H9 (cell line): ENCODE results near the gene TUBA3E. TPM values are rescaled to one million over a fixed set of nuclear protein-coding genes. Genes with fewer than 3 reads are reported as not detected.

Source experiments
- DNase-seq: peaks from one replicate; pipeline ENCODE4 v3.0.0-alpha.2; 2017
- H2AFZ ChIP-seq: one replicate; pipeline ENCODE4 v1.6.1; 2013; ENCODE audit warnings: mild to moderate bottlenecking, low read length, control low read depth, moderate library complexity
- H2AK5ac ChIP-seq: 2 replicates; pipeline ENCODE4 v1.6.1; 2013; ENCODE audit warnings: low read length, control low read depth, mixed read lengths; ENCODE audit not compliant: insufficient read length
- H2BK120ac ChIP-seq: one replicate; pipeline ENCODE4 v1.6.1; 2013; ENCODE audit warnings: low read depth, mild to moderate bottlenecking, low read length, control low read depth, inconsistent platforms; ENCODE audit not compliant: poor library complexity, severe bottlenecking
- H2BK12ac ChIP-seq: 2 replicates; pipeline ENCODE4 v1.6.1; 2013; ENCODE audit warnings: low read length, control low read depth, mixed read lengths, low read depth; ENCODE audit not compliant: insufficient read length
- H2BK15ac ChIP-seq: 2 replicates; pipeline ENCODE4 v1.6.1; 2013; ENCODE audit warnings: low read depth, low read length, control low read depth
- H2BK20ac ChIP-seq: one replicate; pipeline ENCODE4 v1.6.1; 2013; ENCODE audit warnings: low read depth, mild to moderate bottlenecking, low read length, control low read depth, inconsistent platforms; ENCODE audit not compliant: poor library complexity, severe bottlenecking
- H2BK5ac ChIP-seq: 2 replicates; pipeline ENCODE4 v1.6.1; 2013; ENCODE audit warnings: low read length, control low read depth, mixed read lengths; ENCODE audit not compliant: insufficient read length
- H3K14ac ChIP-seq: 2 replicates; pipeline ENCODE4 v1.6.1; 2013; ENCODE audit warnings: low read length, control low read depth; ENCODE audit not compliant: insufficient read depth
- H3K18ac ChIP-seq: 2 replicates; pipeline ENCODE4 v1.6.1; 2013; ENCODE audit warnings: low read depth, mild to moderate bottlenecking, mixed read lengths, low read length, control low read depth; ENCODE audit not compliant: insufficient read length
- H3K23ac ChIP-seq: 2 replicates; pipeline ENCODE4 v1.6.1; 2013; ENCODE audit warnings: low read length, control low read depth, mixed read lengths, low read depth; ENCODE audit not compliant: insufficient read length
- H3K23me2 ChIP-seq: 2 replicates; pipeline ENCODE4 v1.6.1; 2013; ENCODE audit warnings: low read depth, mild to moderate bottlenecking, mixed read lengths, low read length, control low read depth; ENCODE audit not compliant: insufficient read length, poor library complexity, severe bottlenecking
- H3K27ac ChIP-seq: 2 replicates; pipeline ENCODE4 v1.5.1; 2013; ENCODE audit warnings: low read length, control low read depth, mixed read lengths, low read depth; ENCODE audit not compliant: insufficient read length
- H3K27me3 ChIP-seq: 2 replicates; pipeline ENCODE4 v1.6.1; 2013; ENCODE audit warnings: low read length, control low read depth, inconsistent platforms; ENCODE audit not compliant: insufficient read depth
- H3K4ac ChIP-seq: 2 replicates; pipeline ENCODE4 v1.6.1; 2013; ENCODE audit warnings: low read depth, mild to moderate bottlenecking, control low read depth, inconsistent platforms, low read length, moderate library complexity
- H3K4me1 ChIP-seq: 2 replicates; pipeline ENCODE4 v1.6.1; 2013; ENCODE audit warnings: low read length, control low read depth, inconsistent platforms; ENCODE audit not compliant: insufficient read depth
- H3K4me2 ChIP-seq: 2 replicates; pipeline ENCODE4 v1.6.1; 2013; ENCODE audit warnings: low read length, control low read depth, mixed read lengths; ENCODE audit not compliant: insufficient read length, insufficient read depth
- H3K56ac ChIP-seq: 2 replicates; pipeline ENCODE4 v1.6.1; 2013; ENCODE audit warnings: low read depth, mild to moderate bottlenecking, mixed read lengths, low read length, control low read depth; ENCODE audit not compliant: insufficient read length
- H3K79me1 ChIP-seq: 2 replicates; pipeline ENCODE4 v1.6.1; 2013; ENCODE audit warnings: low read depth, mild to moderate bottlenecking, moderate library complexity, low read length, control low read depth, inconsistent platforms; ENCODE audit not compliant: insufficient read depth, poor library complexity, severe bottlenecking
- H3K79me2 ChIP-seq: 2 replicates; pipeline ENCODE4 v1.6.1; 2013; ENCODE audit warnings: low read length, control low read depth, inconsistent platforms; ENCODE audit not compliant: insufficient read depth
- H3K9ac ChIP-seq: 2 replicates; pipeline ENCODE4 v1.6.1; 2013; ENCODE audit warnings: low read length, control low read depth, mixed read lengths; ENCODE audit not compliant: insufficient read length; ENCODE audit errors: extremely low read depth
- H3K9me3 ChIP-seq: one replicate; pipeline ENCODE4 v1.6.1; 2013; ENCODE audit warnings: low read depth, low read length, inconsistent platforms; ENCODE audit not compliant: control insufficient read depth
- H3T11ph ChIP-seq: one replicate; pipeline ENCODE4 v1.6.1; 2013; ENCODE audit warnings: mild to moderate bottlenecking, low read length, control low read depth, inconsistent platforms
- H4K20me1 ChIP-seq: one replicate; pipeline ENCODE4 v1.6.1; 2013; ENCODE audit not compliant: control insufficient read depth, insufficient read length, insufficient read depth
- H4K5ac ChIP-seq: 2 replicates; pipeline ENCODE4 v1.6.1; 2013; ENCODE audit warnings: low read depth, mild to moderate bottlenecking, mixed read lengths, low read length, control low read depth; ENCODE audit not compliant: insufficient read length
- H4K8ac ChIP-seq: replicated peaks from 2 replicates; pipeline ENCODE4 v1.6.1; 2013; ENCODE audit warnings: low read length, control low read depth, mixed read lengths, low read depth; ENCODE audit not compliant: insufficient read length
- H4K91ac ChIP-seq: 2 replicates; pipeline ENCODE4 v1.6.1; 2013; ENCODE audit warnings: low read depth, mild to moderate bottlenecking, moderate library complexity, mixed read lengths, low read length, control low read depth; ENCODE audit not compliant: insufficient read length
- H3K27ac Mint-ChIP-seq, 3 experiments: 2 replicates in 2 of 3; 3 replicates in 1 of 3; pipeline ENCODE4 v1.8.0; 2020 to 2021; ENCODE audit warnings: mixed read lengths in 3 of 3, mild to moderate bottlenecking in 1 of 3, moderate library complexity in 1 of 3
- H3K27me3 Mint-ChIP-seq: 2 replicates; pipeline ENCODE4 v1.8.0; 2021; ENCODE audit warnings: low read depth, mild to moderate bottlenecking, moderate library complexity, mixed read lengths
- H3K36me3 Mint-ChIP-seq, 3 experiments: 2 replicates in 2 of 3; 3 replicates in 1 of 3; pipeline ENCODE4 v1.8.0; 2020 to 2021; ENCODE audit warnings: low read depth in 3 of 3, mixed read lengths in 3 of 3; ENCODE audit not compliant: insufficient read depth in 1 of 3
- H3K4me1 Mint-ChIP-seq, 2 experiments: 2 replicates each; pipeline ENCODE4 v1.8.0; 2020; ENCODE audit warnings: mixed read lengths in 2 of 2
- H3K4me3 Mint-ChIP-seq, 2 experiments: 2 replicates in 1 of 2; 3 replicates in 1 of 2; pipeline ENCODE4 v1.8.0; 2020 to 2021; ENCODE audit warnings: mild to moderate bottlenecking in 2 of 2, mixed read lengths in 2 of 2, moderate library complexity in 1 of 2
- H3K9me3 Mint-ChIP-seq, 2 experiments: 2 replicates in 1 of 2; 3 replicates in 1 of 2; pipeline ENCODE4 v1.8.0; 2020; ENCODE audit warnings: mild to moderate bottlenecking in 2 of 2, mixed read lengths in 2 of 2, moderate library complexity in 1 of 2
- CTCF ChIP-seq: fragments of 200-600 bp; sonication (generic); conservative IDR thresholded peaks from 3 replicates; pipeline ENCODE4 v1.8.0; 2021; ENCODE audit warnings: antibody characterized with exemption, mild to moderate bottlenecking
- WGBS: extraction: QIAGEN DNeasy Blood & Tissue Kit; methylation state at CpG from one replicate; pipeline ENCODE4 v1.1.7; 2013; ENCODE audit warnings: missing lambda C conversion rate, low lambda C conversion rate, mixed read lengths; ENCODE audit not compliant: insufficient read length; ENCODE audit errors: extremely low coverage; 5-methylcytosine and 5-hydroxymethylcytosine counted together
- long read RNA-seq: library from polyadenylated mRNA; unstranded; transcript quantifications from one replicate; pipeline ENCODE4 v2.0.0, GENCODE V29; 2020
- total RNA-seq: library from RNA; stranded (reverse); gene quantifications from 2 replicates; pipeline ENCODE4 v1.2.1, GENCODE V29; 2021

TUBA3E gene
- total RNA-seq, result 0.13 and 0.26 TPM in 2 replicates
- long read RNA-seq, partial matches to known transcripts, result 0 of 1 reads
- long read RNA-seq, other reads (novel, unspliced or antisense), result 0 of 1 reads

DNA sequence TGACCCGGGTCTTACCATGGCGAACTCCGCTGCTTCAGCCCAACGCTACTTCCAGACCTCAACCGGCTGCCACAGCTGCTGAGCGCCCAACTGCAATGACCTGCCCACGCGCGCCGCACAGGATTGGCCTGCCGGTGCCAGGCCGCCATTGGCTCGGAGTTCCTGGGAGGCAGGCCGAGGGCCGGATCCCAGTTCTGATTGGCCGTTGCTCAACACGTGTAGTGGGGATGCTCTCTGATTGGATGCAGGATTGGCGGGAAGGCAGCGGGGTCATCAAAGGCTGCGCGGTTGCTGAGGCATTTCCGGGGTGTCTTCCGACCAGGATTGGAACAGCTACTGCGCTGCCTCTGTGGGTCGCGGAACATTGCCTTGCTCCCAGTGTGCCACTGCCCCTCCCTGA, at the start of gene TUBA3E:
Gene TUBA3E (minus strand): TSS at position 97 of the 400 bp plus-strand sequence. CDS start 79 bp downstream, at position 18.
- Histone ChIP-seq H2BK15ac (no peak within 1 kb of the TSS), H2BK5ac (no peak within 1 kb of the TSS), H3K79me2 (no peaks in the 10 kb centered on the region), H3K23ac (no peak within 1 kb of the TSS), H3K4me1 (no peaks in the 10 kb centered on the region), H4K8ac (no peak within 1 kb of the TSS), H4K91ac (no peak within 1 kb of the TSS), H3K4me2 (no peak within 1 kb of the TSS), H3K79me1 (no peaks in the 10 kb centered on the region), H3K9me3 (no peaks in the 10 kb centered on the region), H3K18ac (no peak within 1 kb of the TSS), H2BK12ac (no peak within 1 kb of the TSS), H3K4ac (no peak within 1 kb of the TSS), H3K27me3 (no peaks in the 10 kb centered on the region), H3K14ac (no peak within 1 kb of the TSS), H3K27ac (no peak within 1 kb of the TSS), H2BK120ac (no peak within 1 kb of the TSS), H2AFZ (no peak within 1 kb of the TSS), H4K20me1 (no peaks in the 10 kb centered on the region), H2BK20ac (no peak within 1 kb of the TSS), H4K5ac (no peak within 1 kb of the TSS), H3K23me2 (no peaks in the 10 kb centered on the region), H3T11ph (no peak within 1 kb of the TSS), H3K56ac (no peak within 1 kb of the TSS), H3K9ac (no peak within 1 kb of the TSS), H2AK5ac (no peak within 1 kb of the TSS)
- Mint-ChIP-seq H3K27me3 (peaks cover 10% of the 10 kb centered on the region), H3K9me3 (no peaks in the 10 kb centered on the region; a peak in 1 of 5 replicates), H3K4me3 (no peak within 1 kb of the TSS), H3K27ac (peak within 1 kb of the TSS in 1 of 3 experiments; percentile 44; a peak in 1 of 7 replicates), H3K4me1 (no peaks in the 10 kb centered on the region), H3K36me3 (no peaks in the 10 kb centered on the region)
- no peak for DNase-seq
- no CpG with 5 or more reads among the region's 26 CpGs for WGBS
- TF ChIP-seq CTCF, result no peak
